Head of caudate nucleus (tissue), 42 donors: Measurements from ENCODE around the gene KRT31.
"Not testable (repeated sequence)": the region's sequence is repeated elsewhere in the genome, so short reads cannot be mapped to it uniquely, and the experiment has no call there.

Source experiments
- DNase-seq, 42 donors: peaks; one replicate each; pipeline versions ENCODE4 v3.0.0 to v3.0.0-alpha.2; 2020 to 2021; ENCODE audit warnings: mixed read lengths in 7 of 42
- intact Hi-C: fragments of 100-400 bp; cut with DNase I; formaldehyde crosslinking; loops from one replicate; pipeline ENCODE4 v1.15.0; 2022

KRT31 gene

GRCh38 chr17:41352597-41353366 lies 44.6 kb downstream of the KRT31 start:
- intact Hi-C loops: no loop called here
- no peak for DNase-seq

GRCh38 chr17:41351177-41351576 lies 46.2 kb downstream of the KRT31 start:
- no peak for DNase-seq
- intact Hi-C loops: no loop called here

- intact Hi-C loops: not testable (repeated sequence)
- DNase-seq: peak in 1 of 42 donors; percentile 1
Measured at GRCh38 chr17:41350381-41350878, 47.0 kb downstream of the KRT31 start, which contains the start of gene KRT33A. Gene KRT33A, minus strand, starts transcription at chr17:41350828. Its CDS starts 61 bp downstream, at chr17:41350767.

GRCh38 chr17:41347869-41348760 lies 49.3 kb downstream of the KRT31 start:
- intact Hi-C loops: no loop called here
- DNase-seq: peak in 2 of 42 donors; percentile 18 to 22

- peak in 1 of 42 donors; percentile 10 for DNase-seq
- intact Hi-C loops: not testable (repeated sequence)
Measured at GRCh38 chr17:41346421-41346820, 51.0 kb downstream of the KRT31 start.

GRCh38 chr17:41345992-41346391 lies 51.4 kb downstream of the KRT31 start:
- intact Hi-C loops: no loop called here
- peak in 2 of 42 donors; percentile 12 to 13 for DNase-seq
